Measurements from ENCODE around the gene NOXRED1. TPM values are rescaled to one million over a fixed set of nuclear protein-coding genes. Genes with fewer than 3 reads are reported as not detected.

The NOXRED1 gene
- total RNA-seq, 1 donor: 0.09 TPM

GRCh38 chr14:77346495-77346894 lies 76.8 kb downstream of the NOXRED1 start:
- H3K4me3 ChIP-seq (ENCODE audit: low read depth, low read length): no peak overlapping the region
- no peak for DNase-seq (ENCODE audit: low read depth)
- TF ChIP-seq CTCF (IDR thresholded peaks at IDR 0.05; ENCODE audit: insufficient read depth, low read length): no peak

GRCh38 chr14:77344377-77344996 lies 78.8 kb downstream of the NOXRED1 start:
- no peak overlapping the region for H3K4me3 ChIP-seq (ENCODE audit: low read depth, low read length)
- no peak for DNase-seq (ENCODE audit: low read depth)
- TF ChIP-seq CTCF (IDR thresholded peaks at IDR 0.05; ENCODE audit: insufficient read depth, low read length): no peak

Small RNA genes within 50 kb of the gene (small RNA-seq; reads per million reads assigned to genes)
- not detected for gene RF00404

Other genes starting within 250 kb of the NOXRED1 start
- gene TMEM63C, start 241.7 kb downstream of the NOXRED1 start, total RNA-seq (ENCODE audit: low replicate concordance): 1.9 TPM in 1 of 2 replicates, not detected in the other
- gene NGB, start 152.3 kb downstream of the NOXRED1 start, total RNA-seq (ENCODE audit: low replicate concordance): not detected in 2 replicates
- 15.2 and 22.9 TPM in 2 replicates for gene POMT2, start 102.6 kb downstream of the NOXRED1 start, total RNA-seq (ENCODE audit: low replicate concordance)
- gene GSTZ1, start 102.5 kb downstream of the NOXRED1 start, total RNA-seq (ENCODE audit: low replicate concordance): 19.3 and 19.9 TPM in 2 replicates
- 7.4 and 14.5 TPM in 2 replicates for gene TMED8, start 46.4 kb downstream of the NOXRED1 start, total RNA-seq (ENCODE audit: low replicate concordance)
- 2.0 and 3.6 TPM in 2 replicates for gene SAMD15, start 46.1 kb downstream of the NOXRED1 start, total RNA-seq (ENCODE audit: low replicate concordance)
- 21.1 and 33.5 TPM in 2 replicates for gene VIPAS39, start 34.1 kb upstream of the NOXRED1 start, total RNA-seq (ENCODE audit: low replicate concordance)
- 68.2 and 76.3 TPM in 2 replicates for gene AHSA1, start 34.6 kb upstream of the NOXRED1 start, total RNA-seq (ENCODE audit: low replicate concordance)
- gene ISM2, start 75.3 kb upstream of the NOXRED1 start, total RNA-seq (ENCODE audit: low replicate concordance): 0.09 TPM in 1 of 2 replicates, not detected in the other
- gene SPTLC2, start 193.1 kb upstream of the NOXRED1 start, total RNA-seq (ENCODE audit: low replicate concordance): 36.7 and 60.0 TPM in 2 replicates